GM18870 (cell line): Measurements from ENCODE around the gene CFP.
A peak's percentile ranks its signal among the peaks of the same experiment; 100 is the strongest.
"Not testable (repeated sequence)": the region's sequence is repeated elsewhere in the genome, so short reads cannot be mapped to it uniquely, and the experiment has no call there.

ENCODE experiments used
- ATAC-seq: cut with Tn5 transposase; IDR thresholded peaks from one replicate; pipeline ENCODE4 v1.9.1; 2021; ENCODE audit warnings: moderate library complexity; ENCODE audit not compliant: unreplicated experiment

CFP gene

GRCh38 chrX:47629419-47630200 is at the start of gene CFP:
CFP (minus strand) TSS chrX:47629930; CDS start chrX:47629844, 86 bp downstream.
- no peak for ATAC-seq

DNA sequence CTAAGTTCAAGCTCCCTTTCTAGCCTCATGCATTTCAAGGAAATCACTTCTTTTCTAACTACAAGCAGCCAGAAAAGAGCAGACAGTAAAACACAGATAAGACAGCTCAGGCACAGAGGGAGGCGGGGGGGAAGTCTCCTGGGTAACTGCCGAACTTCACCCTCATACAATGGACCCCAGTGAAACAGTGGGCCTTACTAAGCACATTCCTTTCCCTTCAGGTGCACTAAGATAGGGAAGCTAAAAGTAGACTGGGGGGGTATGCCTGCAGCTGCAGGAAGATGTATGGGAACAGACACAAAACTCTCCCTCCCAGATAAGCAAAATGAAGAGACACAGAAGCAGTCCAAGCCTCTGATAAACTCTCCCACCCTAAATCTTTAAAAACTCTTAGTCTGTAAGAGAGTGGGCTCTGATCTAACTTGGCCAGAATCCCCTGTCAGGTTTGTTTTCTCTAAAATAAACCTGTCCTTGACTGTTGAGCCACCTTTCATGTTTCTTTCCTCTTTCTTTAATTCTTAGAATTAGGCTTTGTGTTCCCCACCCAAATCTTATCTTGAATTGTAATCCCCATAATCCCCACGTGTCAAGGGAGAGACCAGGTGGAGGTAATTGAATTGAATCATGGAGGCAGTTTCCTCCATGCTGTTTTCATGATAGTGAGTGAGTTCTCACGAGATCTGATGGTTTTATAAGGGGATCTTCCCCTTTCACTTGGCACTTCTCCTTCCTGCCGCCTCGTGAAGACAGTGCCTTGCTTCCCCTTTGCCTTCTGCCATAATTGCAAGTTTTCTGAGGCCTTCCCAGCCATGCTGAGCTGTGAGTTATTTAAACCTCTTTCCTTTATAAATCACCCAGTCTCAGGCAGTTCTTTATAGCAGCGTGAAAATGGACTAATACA is 46.5 kb upstream of the CFP start:
- not testable (repeated sequence) for ATAC-seq

GRCh38 chrX:47674776-47675175 is 45.0 kb upstream of the CFP start:
- ATAC-seq = no peak

- not testable (repeated sequence) for ATAC-seq
Measured at GRCh38 chrX:47665797-47666196, 36.1 kb upstream of the CFP start.

- no peak for ATAC-seq
Measured at GRCh38 chrX:47664737-47665136, 35.0 kb upstream of the CFP start.

- ATAC-seq = no peak
Measured at GRCh38 chrX:47662144-47662657, 32.5 kb upstream of the CFP start.

- ATAC-seq = no peak
Measured at GRCh38 chrX:47661539-47661938, 31.8 kb upstream of the CFP start.

DNA sequence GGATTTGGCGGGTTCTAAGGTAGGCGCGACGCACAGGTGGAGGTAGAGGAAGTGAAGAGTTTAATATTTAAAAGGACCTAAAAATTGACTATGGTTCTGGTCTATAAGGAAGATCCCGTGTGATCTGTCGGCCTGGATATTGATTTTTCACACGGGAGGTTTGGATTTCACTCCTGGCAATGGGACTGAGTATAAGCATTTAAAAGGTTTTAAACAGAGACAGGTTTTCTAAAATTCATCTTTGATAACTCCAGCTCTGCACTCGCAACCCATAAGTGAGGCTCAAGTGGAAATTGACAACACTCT is 29.6 kb upstream of the CFP start:
- ATAC-seq = no peak

GRCh38 chrX:47658684-47659420 is 29.1 kb upstream of the CFP start, which contains the start of gene UXT:
UXT (minus strand) TSS chrX:47659180; CDS start chrX:47658927, 253 bp downstream.
- ATAC-seq = peak; percentile 57

- ATAC-seq = no peak
Measured at GRCh38 chrX:47658301-47658683, 28.6 kb upstream of the CFP start.

- no peak for ATAC-seq
Measured at GRCh38 chrX:47651043-47651905, 21.5 kb upstream of the CFP start.

- ATAC-seq = peak; percentile 81
Measured at GRCh38 chrX:47650164-47651042, 20.7 kb upstream of the CFP start, which contains the start of gene ELK1. ELK1 (minus strand) TSS chrX:47650563; CDS start chrX:47641441, 9,122 bp downstream.

DNA sequence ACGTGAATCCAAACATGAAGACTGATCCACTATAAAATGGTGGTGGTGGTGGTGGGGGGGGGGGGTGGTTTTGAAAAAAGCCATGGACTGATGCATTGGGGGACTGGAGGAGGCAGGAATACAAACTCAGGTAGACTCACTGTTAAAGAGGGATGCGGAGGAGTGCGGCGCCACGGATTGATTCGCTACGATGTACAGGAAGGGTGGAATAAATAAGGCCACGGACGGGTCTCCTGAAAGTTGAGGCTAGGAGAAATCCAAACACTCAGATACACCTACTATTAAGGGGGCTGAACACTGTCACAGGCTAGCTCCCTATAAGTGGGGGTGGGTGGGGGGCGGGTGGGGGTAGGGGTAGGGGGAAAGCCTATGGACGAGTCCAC is 20.0 kb upstream of the CFP start:
- no peak for ATAC-seq

- ATAC-seq = no peak
Measured at GRCh38 chrX:47649271-47649670, 19.5 kb upstream of the CFP start.

DNA sequence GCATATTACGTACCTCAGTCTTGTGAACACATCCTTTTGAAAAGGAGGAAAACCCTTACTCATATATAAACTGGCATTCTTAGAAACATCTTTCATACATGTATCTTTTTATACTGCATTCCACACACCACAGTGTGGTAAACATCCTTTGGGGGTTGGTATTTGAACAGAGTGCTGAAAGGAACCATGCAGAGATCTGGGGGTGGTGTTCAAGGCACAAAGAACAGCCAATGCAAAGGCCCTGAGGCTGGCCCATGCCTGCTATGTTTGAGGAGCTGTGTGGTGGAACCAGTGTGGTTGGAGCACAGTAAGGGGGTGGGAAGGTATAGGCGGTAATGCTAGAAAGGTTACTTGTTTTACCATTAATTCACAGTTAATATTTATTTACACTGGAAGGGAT is 18.6 kb upstream of the CFP start:
- ATAC-seq = no peak

GRCh38 chrX:47646636-47647035 is 16.9 kb upstream of the CFP start:
- ATAC-seq = no peak

- ATAC-seq = no peak
Measured at GRCh38 chrX:47645530-47645929, 15.8 kb upstream of the CFP start.

DNA sequence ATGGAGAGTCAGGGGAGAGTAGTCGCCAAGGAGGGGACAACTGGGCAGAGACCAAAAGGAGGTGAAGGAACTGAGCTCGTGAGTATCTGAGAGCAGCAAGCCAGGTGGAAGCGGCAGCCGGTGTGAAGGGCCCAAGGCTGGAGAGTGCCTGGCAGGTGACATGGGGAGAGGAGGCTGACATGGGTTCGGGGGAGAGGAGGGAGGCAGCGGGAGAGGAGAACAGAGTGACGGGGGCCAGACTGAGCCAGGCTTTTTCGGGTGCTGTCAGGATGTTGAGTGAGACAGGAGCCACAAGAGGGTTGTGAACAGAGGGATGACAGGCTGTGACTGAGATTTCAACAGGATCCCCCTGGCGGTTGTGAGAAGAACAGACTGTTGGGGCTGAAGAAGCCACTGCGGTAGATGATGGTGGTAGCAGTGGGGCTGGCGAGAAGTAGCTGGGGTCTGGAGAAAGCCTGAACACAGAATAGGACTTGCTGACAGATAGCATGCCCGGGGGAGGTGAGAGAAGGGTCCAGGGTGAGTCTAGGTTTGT is 14.9 kb upstream of the CFP start:
- ATAC-seq = no peak

- no peak for ATAC-seq
Measured at GRCh38 chrX:47643926-47644325, 14.2 kb upstream of the CFP start.
